ENCODE measurements around the gene POLR3A. TPM values are rescaled to one million over a fixed set of nuclear protein-coding genes. Genes with fewer than 3 reads are reported as not detected.

The POLR3A gene
- polyA plus RNA-seq, 1 of the 3 experiments (the other 2 are of a cell fraction) = 10.8 TPM

DNA sequence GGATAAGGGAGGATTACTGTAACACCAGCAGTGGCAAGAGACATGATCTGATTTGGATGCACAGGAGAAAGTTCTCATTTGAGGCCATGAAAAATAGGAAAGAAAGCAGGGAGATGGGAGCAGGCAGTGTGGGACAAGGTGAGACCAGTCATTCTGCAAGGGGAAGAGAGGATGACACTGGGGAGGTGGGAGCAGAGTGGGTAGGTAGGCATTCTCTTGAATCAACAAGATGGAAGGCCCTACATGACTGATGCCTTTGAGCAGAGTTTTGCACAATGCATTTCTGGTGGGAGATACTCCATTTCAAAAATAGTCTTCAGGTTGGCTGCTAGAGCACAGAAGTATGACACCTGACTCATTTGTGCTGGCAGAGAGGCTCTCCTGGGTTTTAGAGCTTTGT is 14.9 kb upstream of the POLR3A start:
- Histone ChIP-seq H3K79me2 (ENCODE audit: insufficient read depth) (peaks cover 11% of the 10 kb centered on the region), H3K9ac (no peak overlapping the region), H3K4me3 (ENCODE audit: low read depth in 2 of 2, low read length in 1 of 2) (no peak overlapping the region), H4K20me1 (ENCODE audit: insufficient read depth) (peaks cover 44% of the 10 kb centered on the region), H3K4me1 (ENCODE audit: control insufficient read depth in 1 of 2, insufficient read depth in 2 of 2, low read depth in 1 of 2, low read length in 1 of 2) (peaks cover 26 to 30% of the 10 kb centered on the region in 2 experiments), H3K4me2 (peak overlapping the region; percentile 64), H3K27ac (ENCODE audit: low read depth in 2 of 2, low read length in 1 of 2) (peak overlapping the region; percentile 2 to 50; a peak in 2 of 4 replicates), H3F3A (replicated peaks; ENCODE audit: insufficient read depth) (peaks cover 45% of the 10 kb centered on the region), H3K36me3 (replicated peaks in 1 of 2; ENCODE audit: control insufficient read depth in 1 of 2, insufficient read depth in 2 of 2, low read length in 1 of 2) (peaks cover 31 to 34% of the 10 kb centered on the region in 2 experiments), H3K9me3 (no peaks in the 10 kb centered on the region), H2AFZ (ENCODE audit: low read depth) (no peak overlapping the region), H3K9me2 (no peaks in the 10 kb centered on the region), H3K27me3 (ENCODE audit: insufficient read depth) (no peaks in the 10 kb centered on the region)
- TF ChIP-seq SMC3 (IDR thresholded peaks at IDR 0.05; ENCODE audit: low read depth, low read length) (no peak), SIN3A (IDR thresholded peaks at IDR 0.05; ENCODE audit: borderline replicate concordance, low read depth, low read length) (no peak), FOXM1 (IDR thresholded peaks at IDR 0.05; ENCODE audit: low read depth) (no peak), RXRA (IDR thresholded peaks at IDR 0.05; ENCODE audit: borderline replicate concordance, low read depth) (no peak), RFX5 (IDR thresholded peaks at IDR 0.05; ENCODE audit: low read length) (no peak), ELF1 (IDR thresholded peaks at IDR 0.05) (no peak), NRF1 (IDR thresholded peaks at IDR 0.05; ENCODE audit: low read depth, low read length) (no peak), EP300 (IDR thresholded peaks at IDR 0.05; ENCODE audit: borderline replicate concordance in 1 of 2, low read depth in 1 of 2, low read length in 1 of 2) (no peak), GATA2 (CRISPR knock-in tag; IDR thresholded peaks at IDR 0.05) (no peak), TAF1 (IDR thresholded peaks at IDR 0.05; ENCODE audit: borderline replicate concordance, low read depth, low read length) (no peak), CHD2 (IDR thresholded peaks at IDR 0.05; ENCODE audit: low read length, partially characterized antibody) (no peak), EZH2phosphoT487 (IDR thresholded peaks at IDR 0.05; ENCODE audit: borderline replicate concordance, low read depth) (no peak), JUND (IDR thresholded peaks at IDR 0.05) (no peak), GABPA (IDR thresholded peaks at IDR 0.05; ENCODE audit: low read depth) (no peak), TEAD4 (IDR thresholded peaks at IDR 0.05; ENCODE audit: borderline replicate concordance, insufficient read depth) (no peak)
- TF ChIP-seq, protein P1, sequence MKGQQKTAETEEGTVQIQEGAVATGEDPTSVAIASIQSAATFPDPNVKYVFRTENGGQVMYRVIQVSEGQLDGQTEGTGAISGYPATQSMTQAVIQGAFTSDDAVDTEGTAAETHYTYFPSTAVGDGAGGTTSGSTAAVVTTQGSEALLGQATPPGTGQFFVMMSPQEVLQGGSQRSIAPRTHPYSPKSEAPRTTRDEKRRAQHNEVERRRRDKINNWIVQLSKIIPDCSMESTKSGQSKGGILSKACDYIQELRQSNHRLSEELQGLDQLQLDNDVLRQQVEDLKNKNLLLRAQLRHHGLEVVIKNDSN (IDR thresholded peaks at IDR 0.05; ENCODE audit: borderline replicate concordance, low read depth) = no peak
- TF ChIP-seq, protein P2, sequence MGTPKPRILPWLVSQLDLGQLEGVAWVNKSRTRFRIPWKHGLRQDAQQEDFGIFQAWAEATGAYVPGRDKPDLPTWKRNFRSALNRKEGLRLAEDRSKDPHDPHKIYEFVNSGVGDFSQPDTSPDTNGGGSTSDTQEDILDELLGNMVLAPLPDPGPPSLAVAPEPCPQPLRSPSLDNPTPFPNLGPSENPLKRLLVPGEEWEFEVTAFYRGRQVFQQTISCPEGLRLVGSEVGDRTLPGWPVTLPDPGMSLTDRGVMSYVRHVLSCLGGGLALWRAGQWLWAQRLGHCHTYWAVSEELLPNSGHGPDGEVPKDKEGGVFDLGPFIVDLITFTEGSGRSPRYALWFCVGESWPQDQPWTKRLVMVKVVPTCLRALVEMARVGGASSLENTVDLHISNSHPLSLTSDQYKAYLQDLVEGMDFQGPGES (IDR thresholded peaks at IDR 0.05; ENCODE audit: low read depth, low read length) = no peak
- TF ChIP-seq, protein P3, sequence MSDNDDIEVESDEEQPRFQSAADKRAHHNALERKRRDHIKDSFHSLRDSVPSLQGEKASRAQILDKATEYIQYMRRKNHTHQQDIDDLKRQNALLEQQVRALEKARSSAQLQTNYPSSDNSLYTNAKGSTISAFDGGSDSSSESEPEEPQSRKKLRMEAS (IDR thresholded peaks at IDR 0.05; ENCODE audit: low read depth) = no peak
- TF ChIP-seq, protein P4, sequence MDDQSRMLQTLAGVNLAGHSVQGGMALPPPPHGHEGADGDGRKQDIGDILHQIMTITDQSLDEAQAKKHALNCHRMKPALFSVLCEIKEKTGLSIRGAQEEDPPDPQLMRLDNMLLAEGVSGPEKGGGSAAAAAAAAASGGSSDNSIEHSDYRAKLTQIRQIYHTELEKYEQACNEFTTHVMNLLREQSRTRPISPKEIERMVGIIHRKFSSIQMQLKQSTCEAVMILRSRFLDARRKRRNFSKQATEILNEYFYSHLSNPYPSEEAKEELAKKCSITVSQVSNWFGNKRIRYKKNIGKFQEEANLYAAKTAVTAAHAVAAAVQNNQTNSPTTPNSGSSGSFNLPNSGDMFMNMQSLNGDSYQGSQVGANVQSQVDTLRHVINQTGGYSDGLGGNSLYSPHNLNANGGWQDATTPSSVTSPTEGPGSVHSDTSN (IDR thresholded peaks at IDR 0.05) = no peak
- TF ChIP-seq, protein P5, sequence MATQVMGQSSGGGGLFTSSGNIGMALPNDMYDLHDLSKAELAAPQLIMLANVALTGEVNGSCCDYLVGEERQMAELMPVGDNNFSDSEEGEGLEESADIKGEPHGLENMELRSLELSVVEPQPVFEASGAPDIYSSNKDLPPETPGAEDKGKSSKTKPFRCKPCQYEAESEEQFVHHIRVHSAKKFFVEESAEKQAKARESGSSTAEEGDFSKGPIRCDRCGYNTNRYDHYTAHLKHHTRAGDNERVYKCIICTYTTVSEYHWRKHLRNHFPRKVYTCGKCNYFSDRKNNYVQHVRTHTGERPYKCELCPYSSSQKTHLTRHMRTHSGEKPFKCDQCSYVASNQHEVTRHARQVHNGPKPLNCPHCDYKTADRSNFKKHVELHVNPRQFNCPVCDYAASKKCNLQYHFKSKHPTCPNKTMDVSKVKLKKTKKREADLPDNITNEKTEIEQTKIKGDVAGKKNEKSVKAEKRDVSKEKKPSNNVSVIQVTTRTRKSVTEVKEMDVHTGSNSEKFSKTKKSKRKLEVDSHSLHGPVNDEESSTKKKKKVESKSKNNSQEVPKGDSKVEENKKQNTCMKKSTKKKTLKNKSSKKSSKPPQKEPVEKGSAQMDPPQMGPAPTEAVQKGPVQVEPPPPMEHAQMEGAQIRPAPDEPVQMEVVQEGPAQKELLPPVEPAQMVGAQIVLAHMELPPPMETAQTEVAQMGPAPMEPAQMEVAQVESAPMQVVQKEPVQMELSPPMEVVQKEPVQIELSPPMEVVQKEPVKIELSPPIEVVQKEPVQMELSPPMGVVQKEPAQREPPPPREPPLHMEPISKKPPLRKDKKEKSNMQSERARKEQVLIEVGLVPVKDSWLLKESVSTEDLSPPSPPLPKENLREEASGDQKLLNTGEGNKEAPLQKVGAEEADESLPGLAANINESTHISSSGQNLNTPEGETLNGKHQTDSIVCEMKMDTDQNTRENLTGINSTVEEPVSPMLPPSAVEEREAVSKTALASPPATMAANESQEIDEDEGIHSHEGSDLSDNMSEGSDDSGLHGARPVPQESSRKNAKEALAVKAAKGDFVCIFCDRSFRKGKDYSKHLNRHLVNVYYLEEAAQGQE (IDR thresholded peaks at IDR 0.05; ENCODE audit: low read depth, low read length) = no peak
- ChIA-PET CTCF (interaction anchor here (0.7 to 1.3 kb wide), 2 partner anchors 259 to 1152 kb away, joined by 3 to 5 read pairs; no protein-coding TSS in a partner anchor), POLR2A (no interaction called here)
- no peak for DNase-seq

Data from SK-N-SH (cell line).